ENCODE results near the gene CSF1. TPM values are rescaled to one million over a fixed set of nuclear protein-coding genes. Genes with fewer than 3 reads are reported as not detected.

CSF1 gene
- total and polyA plus RNA-seq, 2 of the 13 experiments (the other 11 are each of a cell fraction or from before 2014, with no cell fraction given) = 4.6 to 13.3 TPM

- peak; percentile 64 for TF ChIP-seq PAXIP1 (CRISPR knock-in tag; conservative IDR thresholded peaks at IDR 0.05)
- TF ChIP-seq MYC (CRISPR knock-in tag; IDR thresholded peaks at IDR 0.05; ENCODE audit: borderline replicate concordance) = no peak
- peak in 1 of 2 experiments; percentile 57; a peak in 2 of 4 replicates for TF ChIP-seq EP300 (IDR thresholded peaks at IDR 0.05; ENCODE audit: low read depth in 2 of 2, low read length in 2 of 2)
- TF ChIP-seq EP300 (CRISPR knock-in tag; IDR thresholded peaks at IDR 0.05; ENCODE audit: borderline replicate concordance) = no peak
- TF ChIP-seq RCOR2 (CRISPR knock-in tag; IDR thresholded peaks at IDR 0.05) = peak; percentile 83; the same call in 1 of the 2 replicates
- TF ChIP-seq FOXA3 (CRISPR knock-in tag; IDR thresholded peaks at IDR 0.05) = peak; percentile 85
- TF ChIP-seq HOXA3 (CRISPR knock-in tag; IDR thresholded peaks at IDR 0.05) = no peak
- TF ChIP-seq PHF5A (CRISPR knock-in tag; IDR thresholded peaks at IDR 0.05; ENCODE audit: low read depth, unreplicated experiment) = no peak
- peak; percentile 88 for TF ChIP-seq SETDB1 (CRISPR knock-in tag; IDR thresholded peaks at IDR 0.05; ENCODE audit: borderline replicate concordance)
- peak; percentile 53; the same call in 1 of the 2 replicates for TF ChIP-seq ZMYM3 (CRISPR knock-in tag; IDR thresholded peaks at IDR 0.05)
- TF ChIP-seq SMARCE1 (IDR thresholded peaks at IDR 0.05; ENCODE audit: borderline replicate concordance) = no peak
- TF ChIP-seq RARA (CRISPR knock-in tag; IDR thresholded peaks at IDR 0.05) = peak; percentile 4; the same call in 1 of the 2 replicates
- peak; percentile 18; the same call in 1 of the 2 replicates for TF ChIP-seq CHD4 (IDR thresholded peaks at IDR 0.05; ENCODE audit: borderline replicate concordance, low read length)
- TF ChIP-seq ZNF83 (CRISPR knock-in tag; IDR thresholded peaks at IDR 0.05; ENCODE audit: borderline replicate concordance) = no peak
- TF ChIP-seq ZBTB38 (CRISPR knock-in tag; IDR thresholded peaks at IDR 0.05) = no peak
- TF ChIP-seq SIN3A (IDR thresholded peaks at IDR 0.05; ENCODE audit: borderline replicate concordance, low read depth, low read length) = no peak
- TF ChIP-seq HMG20A (CRISPR knock-in tag; IDR thresholded peaks at IDR 0.05; ENCODE audit: borderline replicate concordance) = peak; percentile 22; the same call in 1 of the 2 replicates
- TF ChIP-seq ZSCAN21 (CRISPR knock-in tag; IDR thresholded peaks at IDR 0.05; ENCODE audit: borderline replicate concordance) = 0 out of 2 replicates have a peak, but pooled peaks have one; percentile 33
- TF ChIP-seq ZNF549 (CRISPR knock-in tag; IDR thresholded peaks at IDR 0.05) = peak; percentile 96
- TF ChIP-seq HDAC1 (CRISPR knock-in tag; IDR thresholded peaks at IDR 0.05) = peak; percentile 24; the same call in 1 of the 2 replicates
- TF ChIP-seq ZNF710 (CRISPR knock-in tag; IDR thresholded peaks at IDR 0.05; ENCODE audit: borderline replicate concordance) = no peak
- peak; percentile 25; the same call in 1 of the 2 replicates for TF ChIP-seq MEF2D (CRISPR knock-in tag; IDR thresholded peaks at IDR 0.05)
- no peak for TF ChIP-seq FOXP1 (IDR thresholded peaks at IDR 0.05)
- TF ChIP-seq FOXP1 (CRISPR knock-in tag; IDR thresholded peaks at IDR 0.05) = peak; percentile 82
- no peak for TF ChIP-seq ZNF672 (CRISPR knock-in tag; IDR thresholded peaks at IDR 0.05)
- TF ChIP-seq ARHGAP35 (CRISPR knock-in tag; IDR thresholded peaks at IDR 0.05; ENCODE audit: borderline replicate concordance) = no peak
- peak; percentile 68 for TF ChIP-seq POGZ (CRISPR knock-in tag; IDR thresholded peaks at IDR 0.05)
Observed at GRCh38 chr1:109978761-109979488, 68.3 kb downstream of the CSF1 start (continued).

Data from HepG2 (cell line).